Smooth muscle cell (in vitro differentiated cells): Measurements from ENCODE around the gene KBTBD12. TPM values are rescaled to one million over a fixed set of nuclear protein-coding genes. Genes with fewer than 3 reads are reported as not detected.

ENCODE experiments used
- DNase-seq: peaks from one replicate; lab custom pipeline; 2025; ENCODE audit not compliant: unreplicated experiment; lab: John Stamatoyannopoulos, UW
- H2AFZ ChIP-seq: fragments of 200-600 bp; sonication (generic); 2 replicates; pipeline ENCODE4 v1.6.0; 2016; ENCODE audit warnings: antibody characterized with exemption, low read depth, mild to moderate bottlenecking
- H3F3A ChIP-seq: fragments of 200-600 bp; sonication (generic); 2 replicates; pipeline ENCODE4 v1.6.0; 2017; ENCODE audit warnings: antibody characterized with exemption, low read depth
- H3K27ac ChIP-seq: fragments of 200-600 bp; sonication (generic); 2 replicates; pipeline ENCODE4 v1.5.1; 2016; ENCODE audit warnings: low read depth, mild to moderate bottlenecking
- H3K27me3 ChIP-seq: fragments of 200-600 bp; sonication (generic); 2 replicates; pipeline ENCODE4 v1.6.1; 2016; ENCODE audit warnings: low read depth, mild to moderate bottlenecking
- H3K36me3 ChIP-seq: fragments of 200-600 bp; sonication (generic); 2 replicates; pipeline ENCODE4 v1.5.1; 2016; ENCODE audit warnings: low read depth
- H3K4me1 ChIP-seq: fragments of 200-600 bp; sonication (generic); 2 replicates; pipeline ENCODE4 v1.5.1; 2016; ENCODE audit warnings: low read depth
- H3K4me2 ChIP-seq: fragments of 200-600 bp; sonication (generic); 2 replicates; pipeline ENCODE4 v1.6.0; 2016; ENCODE audit warnings: mild to moderate bottlenecking
- H3K4me3 ChIP-seq: fragments of 200-600 bp; sonication (generic); 2 replicates; pipeline ENCODE4 v1.5.1; 2016; ENCODE audit warnings: mild to moderate bottlenecking
- H3K79me2 ChIP-seq: fragments of 200-600 bp; sonication (generic); 2 replicates; pipeline ENCODE4 v1.6.0; 2016; ENCODE audit warnings: low read depth, mild to moderate bottlenecking
- H3K9ac ChIP-seq: fragments of 200-600 bp; sonication (generic); 2 replicates; pipeline ENCODE4 v1.6.0; 2016; ENCODE audit warnings: low read depth
- H3K9me3 ChIP-seq: fragments of 200-600 bp; sonication (generic); replicated peaks from 2 replicates; pipeline ENCODE4 v1.5.1; 2016; ENCODE audit warnings: low read depth
- H4K20me1 ChIP-seq: fragments of 200-600 bp; sonication (generic); 2 replicates; pipeline ENCODE4 v1.6.0; 2016; ENCODE audit warnings: low read depth
- CTCF ChIP-seq: fragments of 200-600 bp; sonication (generic); IDR thresholded peaks from 2 replicates; pipeline ENCODE4 v1.5.1; 2017; ENCODE audit warnings: borderline replicate concordance, mild to moderate bottlenecking, antibody characterized with exemption; ENCODE audit not compliant: insufficient read depth, poor library complexity, severe bottlenecking
- WGBS: methylation state at CpG from one replicate; pipeline ENCODE4 v1.1.7; 2016; ENCODE audit warnings: low lambda C conversion rate; 5-methylcytosine and 5-hydroxymethylcytosine counted together
- polyA plus RNA-seq: library from polyadenylated mRNA; unstranded; fragments of >200 nt; fragmentation: Nextera tagmentation; extraction: Ambion mirVana; gene quantifications from 2 replicates; pipeline ENCODE4 v1.2.1, GENCODE V29; 2016
- total RNA-seq: library from RNA; depleted of rRNA; stranded (reverse); fragments of >200 nt; gene quantifications from 2 replicates; pipeline ENCODE4 v1.2.3, GENCODE V29; 2014

Gene KBTBD12
- total and polyA plus RNA-seq, 2 experiments from 2014 or later, result not detected

- TF ChIP-seq CTCF, result no peak
- no peak overlapping the region for H2AFZ ChIP-seq
- H3K9ac ChIP-seq, result no peak overlapping the region
- no peaks in the 10 kb centered on the region for H3K9me3 ChIP-seq
- H3K36me3 ChIP-seq, result no peaks in the 10 kb centered on the region
- H3K4me3 ChIP-seq, result no peak overlapping the region
- no peaks in the 10 kb centered on the region for H3K79me2 ChIP-seq
- 90% methylated on average over 8 of the region's 8 CpGs for WGBS
- H3K4me2 ChIP-seq, result peak overlapping the region; percentile 72
- H3K27me3 ChIP-seq, result no peaks in the 10 kb centered on the region
- no peak for DNase-seq
- no peak overlapping the region for H3K27ac ChIP-seq
- H4K20me1 ChIP-seq, result no peaks in the 10 kb centered on the region
- no peaks in the 10 kb centered on the region for H3F3A ChIP-seq
- H3K4me1 ChIP-seq, result peaks cover 4% of the 10 kb centered on the region
Observed at GRCh38 chr3:127914584-127914983, 448 bp upstream of the KBTBD12 start.

- Histone ChIP-seq H2AFZ (peak overlapping the region; percentile 66), H3K27me3 (peaks cover 6% of the 10 kb centered on the region), H3K4me1 (peaks cover 4% of the 10 kb centered on the region), H3K4me2 (no peak overlapping the region), H4K20me1 (no peaks in the 10 kb centered on the region), H3K27ac (no peak overlapping the region), H3K9me3 (no peaks in the 10 kb centered on the region), H3K79me2 (no peaks in the 10 kb centered on the region), H3K9ac (no peak overlapping the region), H3F3A (no peaks in the 10 kb centered on the region), H3K4me3 (no peak overlapping the region), H3K36me3 (no peaks in the 10 kb centered on the region)
- WGBS, result 74% methylated on average over 10 of the region's 10 CpGs
- no peak for TF ChIP-seq CTCF
- DNase-seq, result no peak
Observed at GRCh38 chr3:127915937-127916493, 983 bp downstream of the KBTBD12 start.

GRCh38 chr3:127920738-127921137, 5.7 kb downstream of the KBTBD12 start:
- no peak overlapping the region for H3K4me3 ChIP-seq
- no peaks in the 10 kb centered on the region for H3F3A ChIP-seq
- no peaks in the 10 kb centered on the region for H3K9me3 ChIP-seq
- no peak for DNase-seq
- TF ChIP-seq CTCF, result no peak
- no peak overlapping the region for H2AFZ ChIP-seq
- 97% methylated on average over 1 of the region's 1 CpG for WGBS
- no peak overlapping the region for H3K27ac ChIP-seq
- H3K4me2 ChIP-seq, result no peak overlapping the region
- no peaks in the 10 kb centered on the region for H3K36me3 ChIP-seq
- H3K27me3 ChIP-seq, result peaks cover 20% of the 10 kb centered on the region
- H3K79me2 ChIP-seq, result no peaks in the 10 kb centered on the region
- no peaks in the 10 kb centered on the region for H4K20me1 ChIP-seq
- peaks cover 4% of the 10 kb centered on the region for H3K4me1 ChIP-seq
- no peak overlapping the region for H3K9ac ChIP-seq

- Histone ChIP-seq H3F3A (no peaks in the 10 kb centered on the region), H3K79me2 (no peaks in the 10 kb centered on the region), H3K36me3 (no peaks in the 10 kb centered on the region), H2AFZ (no peak overlapping the region), H3K27me3 (peaks cover 24% of the 10 kb centered on the region), H3K4me1 (no peaks in the 10 kb centered on the region), H3K4me3 (no peak overlapping the region), H4K20me1 (no peaks in the 10 kb centered on the region), H3K9me3 (no peaks in the 10 kb centered on the region), H3K9ac (no peak overlapping the region), H3K27ac (no peak overlapping the region), H3K4me2 (no peak overlapping the region)
- TF ChIP-seq CTCF, result no peak
- DNase-seq, result no peak
- 87% methylated on average over 4 of the region's 4 CpGs for WGBS
Observed at GRCh38 chr3:127923611-127924010, 8.6 kb downstream of the KBTBD12 start.
